OCI-LY3 (cell line): ENCODE measurements around the gene PRDM16.

Source experiments
- H2AFZ ChIP-seq: fragments of 200-600, 300-600 bp; shearing (Covaris generic); 2 replicates; pipeline ENCODE4 v1.6.0; 2014; ENCODE audit warnings: antibody characterized with exemption, low read depth, low read length
- H3K27ac ChIP-seq: fragments of 200-600, 300-600 bp; sonication (generic); 2 replicates; pipeline ENCODE4 v1.5.1; 2014; ENCODE audit warnings: mild to moderate bottlenecking, low read length, moderate library complexity, mixed read lengths
- H3K27me3 ChIP-seq: fragments of 200-600, 300-600 bp; sonication (generic); 2 replicates; pipeline ENCODE4 v1.6.1; 2014; ENCODE audit warnings: low read depth, low read length, mixed read lengths
- H3K36me3 ChIP-seq: fragments of 200-600, 300-600 bp; sonication (generic); replicated peaks from 2 replicates; pipeline ENCODE3; 2014; ENCODE audit warnings: low read depth, low read length, mixed read lengths
- H3K4me1 ChIP-seq: fragments of 300-600, 200-600 bp; sonication (generic); 2 replicates; pipeline ENCODE4 v1.6.1; 2014; ENCODE audit warnings: low read length, mixed read lengths
- H3K4me2 ChIP-seq: fragments of 200-600, 300-600 bp; sonication (generic); 2 replicates; pipeline ENCODE4 v1.6.1; 2014; ENCODE audit warnings: low read length, mixed read lengths
- H3K4me3 ChIP-seq: fragments of 300-600, 200-600 bp; sonication (generic); 2 replicates; pipeline ENCODE4 v1.5.1; 2014; ENCODE audit warnings: antibody characterized with exemption, mild to moderate bottlenecking, low read length, moderate library complexity
- H3K79me2 ChIP-seq: fragments of 300-600, 200-600 bp; shearing (Covaris generic); 2 replicates; pipeline ENCODE4 v1.6.1; 2014; ENCODE audit warnings: mild to moderate bottlenecking, low read length, mixed read lengths
- H3K9ac ChIP-seq: fragments of 300-600, 200-600 bp; shearing (Covaris generic); 2 replicates; pipeline ENCODE4 v1.6.0; 2014; ENCODE audit warnings: mild to moderate bottlenecking, low read length, moderate library complexity
- H3K9me3 ChIP-seq: fragments of 200-600, 300-600 bp; shearing (Covaris generic); 2 replicates; pipeline ENCODE4 v1.6.1; 2014; ENCODE audit warnings: low read length, mixed read lengths; ENCODE audit not compliant: insufficient read depth
- H4K20me1 ChIP-seq: fragments of 200-600, 300-600 bp; sonication (generic); 2 replicates; pipeline ENCODE4 v1.6.1; 2016; ENCODE audit warnings: low read length, mixed read lengths; ENCODE audit not compliant: insufficient read depth
- CTCF ChIP-seq: fragments of 200-600, 300-600 bp; sonication (generic); IDR thresholded peaks from 2 replicates; pipeline ENCODE4 v1.5.1; 2014; ENCODE audit warnings: antibody characterized with exemption, low read length, low read depth
- EZH2phosphoT487 ChIP-seq: fragments of 200-600 bp; shearing (Covaris generic); IDR thresholded peaks from 2 replicates; pipeline ENCODE4 v1.6.1; 2018; ENCODE audit warnings: antibody characterized with exemption, mixed run types, low read depth

Gene PRDM16

GRCh38 chr1:3049905-3050304 lies 19.1 kb upstream of the PRDM16 start:
- no peak overlapping the region for H3K9ac ChIP-seq
- H3K4me2 ChIP-seq, result no peak overlapping the region
- TF ChIP-seq CTCF (no peak), EZH2phosphoT487 (no peak)
- H3K36me3 ChIP-seq, result no peaks in the 10 kb centered on the region
- no peaks in the 10 kb centered on the region for H4K20me1 ChIP-seq
- no peak overlapping the region for H3K27ac ChIP-seq
- no peak overlapping the region for H3K4me3 ChIP-seq
- no peaks in the 10 kb centered on the region for H3K9me3 ChIP-seq
- no peaks in the 10 kb centered on the region for H3K27me3 ChIP-seq
- H3K4me1 ChIP-seq, result no peaks in the 10 kb centered on the region
- no peaks in the 10 kb centered on the region for H3K79me2 ChIP-seq
- no peak overlapping the region for H2AFZ ChIP-seq

GRCh38 chr1:3050603-3051002 lies 18.4 kb upstream of the PRDM16 start:
- Histone ChIP-seq H3K9ac (no peak overlapping the region), H3K4me3 (no peak overlapping the region), H4K20me1 (no peaks in the 10 kb centered on the region), H3K79me2 (no peaks in the 10 kb centered on the region), H2AFZ (no peak overlapping the region), H3K4me1 (no peaks in the 10 kb centered on the region), H3K9me3 (no peaks in the 10 kb centered on the region), H3K27ac (no peak overlapping the region), H3K27me3 (no peaks in the 10 kb centered on the region), H3K4me2 (no peak overlapping the region), H3K36me3 (no peaks in the 10 kb centered on the region)
- TF ChIP-seq CTCF, result no peak
- no peak for TF ChIP-seq EZH2phosphoT487

GRCh38 chr1:3051270-3052268 lies 17.4 kb upstream of the PRDM16 start:
- no peaks in the 10 kb centered on the region for H3K4me1 ChIP-seq
- H3K9me3 ChIP-seq, result no peaks in the 10 kb centered on the region
- no peak overlapping the region for H3K27ac ChIP-seq
- no peak overlapping the region for H3K4me2 ChIP-seq
- no peaks in the 10 kb centered on the region for H3K79me2 ChIP-seq
- H3K4me3 ChIP-seq, result no peak overlapping the region
- TF ChIP-seq EZH2phosphoT487, result no peak
- no peak for TF ChIP-seq CTCF
- H2AFZ ChIP-seq, result no peak overlapping the region
- H3K36me3 ChIP-seq, result no peaks in the 10 kb centered on the region
- H3K27me3 ChIP-seq, result no peaks in the 10 kb centered on the region
- no peak overlapping the region for H3K9ac ChIP-seq
- H4K20me1 ChIP-seq, result no peaks in the 10 kb centered on the region

GRCh38 chr1:3052501-3052900 lies 16.5 kb upstream of the PRDM16 start:
- H3K4me2 ChIP-seq, result no peak overlapping the region
- no peak overlapping the region for H3K4me3 ChIP-seq
- H3K9me3 ChIP-seq, result no peaks in the 10 kb centered on the region
- H3K79me2 ChIP-seq, result no peaks in the 10 kb centered on the region
- H3K9ac ChIP-seq, result no peak overlapping the region
- no peaks in the 10 kb centered on the region for H3K36me3 ChIP-seq
- H4K20me1 ChIP-seq, result no peaks in the 10 kb centered on the region
- no peaks in the 10 kb centered on the region for H3K4me1 ChIP-seq
- TF ChIP-seq EZH2phosphoT487, result no peak
- TF ChIP-seq CTCF, result no peak
- H3K27me3 ChIP-seq, result no peaks in the 10 kb centered on the region
- H2AFZ ChIP-seq, result no peak overlapping the region
- no peak overlapping the region for H3K27ac ChIP-seq
